ENCODE data around the gene DHX58.

DNA sequence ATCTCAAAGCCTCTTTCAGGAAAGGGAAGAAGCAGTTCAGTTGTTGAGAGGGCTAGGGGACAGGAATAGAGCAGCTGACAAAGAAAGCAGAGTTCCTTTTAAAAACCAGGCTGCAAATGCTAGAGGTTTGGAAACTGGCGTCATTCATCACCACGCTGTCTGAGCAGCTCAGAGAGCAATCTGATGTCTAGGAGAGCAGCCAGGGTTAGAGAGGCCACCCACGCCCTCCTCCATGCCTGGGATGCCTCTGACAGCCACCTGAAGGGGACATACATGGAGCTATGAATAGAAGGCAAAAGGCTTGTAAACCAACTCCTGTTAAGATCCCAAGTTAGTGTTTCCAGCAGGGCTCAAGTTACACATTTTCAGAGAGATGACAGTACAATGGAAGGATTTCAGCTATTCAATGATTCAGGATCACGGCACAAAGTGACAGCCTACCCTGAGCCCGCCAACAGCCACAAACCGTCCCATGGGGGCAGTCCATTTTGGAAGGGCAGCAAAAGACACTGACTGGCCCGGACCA is 29.9 kb upstream of the DHX58 start:
- TF ChIP-seq REST (IDR thresholded peaks at IDR 0.05; ENCODE audit: insufficient read depth in 1 of 2, low read depth in 2 of 2, low read length in 2 of 2): no peak
- no peak for TF ChIP-seq TAF1 (IDR thresholded peaks at IDR 0.05; ENCODE audit: borderline replicate concordance, insufficient read depth, low read length)
- TF ChIP-seq POLR2AphosphoS5 (IDR thresholded peaks at IDR 0.05; ENCODE audit: low read depth, low read length): no peak
- TF ChIP-seq SIN3A (IDR thresholded peaks at IDR 0.05; ENCODE audit: borderline replicate concordance, insufficient read depth, low read length): no peak
- no peak for TF ChIP-seq FOXP2 (optimal IDR thresholded peaks at IDR 0.05; ENCODE audit: borderline replicate concordance, extremely low read depth, extremely low read length, insufficient read depth)

Data from PFSK-1 (cell line).